Esophagus muscularis mucosa (tissue), 4 donors: ENCODE measurements around the gene GJD3.

Source experiments
- EP300 ChIP-seq: sonication (generic); formaldehyde crosslinking; IDR thresholded peaks from one replicate; pipeline ENCODE4 v1.6.1; 2017; ENCODE audit warnings: antibody characterized with exemption
- POLR2AphosphoS5 ChIP-seq, 2 donors: sonication (generic); formaldehyde crosslinking; IDR thresholded peaks; one replicate each; pipeline ENCODE4 v1.6.1; 2017; ENCODE audit warnings: antibody characterized with exemption in 2 of 2
- TF ChIP-seq, protein P1 (sequence below), 3 experiments: fragments of 200-600 bp in 2 of 3; fragments of 450-650 bp in 1 of 3; sonication (generic) in 2 of 3; IDR thresholded peaks; one replicate each; pipeline ENCODE4 v1.5.1; 2017 to 2019; ENCODE audit warnings: antibody characterized with exemption in 3 of 3, mild to moderate bottlenecking in 2 of 3, moderate library complexity in 1 of 3

DNA sequence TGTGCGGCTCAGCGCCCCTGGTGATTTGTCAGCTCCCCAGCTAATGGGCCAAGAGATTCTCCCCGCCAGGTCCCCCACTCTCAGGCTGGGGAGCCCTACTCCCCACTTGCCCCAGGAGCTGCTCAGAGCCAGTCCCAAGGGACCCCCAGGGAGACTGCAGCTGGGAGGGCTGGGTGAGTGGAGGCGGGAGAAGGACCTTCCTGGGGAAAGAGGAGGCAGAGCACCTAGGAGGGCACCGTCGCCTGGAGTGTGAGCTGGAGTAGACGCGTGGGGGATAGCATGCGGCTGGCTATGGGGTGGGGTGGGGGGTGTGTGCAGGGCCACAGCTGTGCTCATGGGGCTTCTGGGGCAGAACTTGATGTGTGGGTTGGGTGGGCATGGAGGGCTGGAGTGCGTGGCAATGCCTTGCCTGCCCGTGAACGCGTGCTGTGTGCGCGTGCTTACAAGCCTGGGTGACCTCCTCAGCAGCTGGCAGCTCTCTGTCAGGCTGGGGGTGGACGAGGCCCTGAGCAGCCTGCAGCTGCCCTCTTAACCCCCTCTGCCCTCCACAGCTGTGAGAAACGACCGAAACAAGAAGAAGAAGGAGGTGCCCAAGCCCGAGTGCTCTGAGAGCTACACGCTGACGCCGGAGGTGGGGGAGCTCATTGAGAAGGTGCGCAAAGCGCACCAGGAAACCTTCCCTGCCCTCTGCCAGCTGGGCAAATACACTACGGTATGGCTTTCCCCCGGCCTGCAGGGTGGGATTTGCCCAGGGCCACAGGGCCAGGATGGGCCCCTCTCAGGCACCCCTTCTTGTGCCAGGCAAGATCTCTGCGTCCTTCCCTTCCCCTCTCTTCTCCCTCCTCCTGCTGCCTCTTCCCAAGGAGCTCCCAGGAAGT is 12.9 kb downstream of the GJD3 start:
- TF ChIP-seq, protein P1, sequence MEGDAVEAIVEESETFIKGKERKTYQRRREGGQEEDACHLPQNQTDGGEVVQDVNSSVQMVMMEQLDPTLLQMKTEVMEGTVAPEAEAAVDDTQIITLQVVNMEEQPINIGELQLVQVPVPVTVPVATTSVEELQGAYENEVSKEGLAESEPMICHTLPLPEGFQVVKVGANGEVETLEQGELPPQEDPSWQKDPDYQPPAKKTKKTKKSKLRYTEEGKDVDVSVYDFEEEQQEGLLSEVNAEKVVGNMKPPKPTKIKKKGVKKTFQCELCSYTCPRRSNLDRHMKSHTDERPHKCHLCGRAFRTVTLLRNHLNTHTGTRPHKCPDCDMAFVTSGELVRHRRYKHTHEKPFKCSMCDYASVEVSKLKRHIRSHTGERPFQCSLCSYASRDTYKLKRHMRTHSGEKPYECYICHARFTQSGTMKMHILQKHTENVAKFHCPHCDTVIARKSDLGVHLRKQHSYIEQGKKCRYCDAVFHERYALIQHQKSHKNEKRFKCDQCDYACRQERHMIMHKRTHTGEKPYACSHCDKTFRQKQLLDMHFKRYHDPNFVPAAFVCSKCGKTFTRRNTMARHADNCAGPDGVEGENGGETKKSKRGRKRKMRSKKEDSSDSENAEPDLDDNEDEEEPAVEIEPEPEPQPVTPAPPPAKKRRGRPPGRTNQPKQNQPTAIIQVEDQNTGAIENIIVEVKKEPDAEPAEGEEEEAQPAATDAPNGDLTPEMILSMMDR (IDR thresholded peaks at IDR 0.05), result no peak
- no peak for TF ChIP-seq EP300
- TF ChIP-seq POLR2AphosphoS5 (IDR thresholded peaks at IDR 0.05), result no peak
